GM19324 (cell line): Measurements from ENCODE around the gene MYBPC3.

Source experiments
- ATAC-seq: cut with Tn5 transposase; IDR thresholded peaks from one replicate; pipeline ENCODE4 v1.9.1; 2021; ENCODE audit warnings: mild to moderate bottlenecking, moderate library complexity; ENCODE audit not compliant: unreplicated experiment, low FRiP score

MYBPC3 gene

DNA sequence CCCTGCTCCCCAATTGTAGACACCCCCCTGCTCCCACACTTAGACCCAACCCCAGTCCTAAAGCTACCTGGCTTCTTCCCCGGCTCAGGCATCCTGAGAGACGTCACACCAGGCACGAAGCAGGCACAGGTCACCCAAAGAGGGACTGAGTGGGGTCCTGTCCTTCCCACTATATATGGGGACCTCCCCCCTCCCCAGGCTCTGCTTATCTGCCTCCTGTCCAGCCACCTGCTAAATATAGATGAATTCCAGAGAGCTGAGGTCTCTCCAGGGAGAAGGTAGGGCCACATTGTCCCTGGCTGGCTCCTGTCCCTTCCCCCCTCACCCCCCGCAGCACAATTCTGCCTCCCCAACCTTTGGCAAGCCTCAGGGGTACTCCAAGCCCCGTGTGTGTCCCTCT is at the start of gene MYBPC3:
MYBPC3 (minus strand) TSS at position 147 of the 400 bp plus-strand sequence; CDS start at position 92, 55 bp downstream.
- ATAC-seq, result no peak

DNA sequence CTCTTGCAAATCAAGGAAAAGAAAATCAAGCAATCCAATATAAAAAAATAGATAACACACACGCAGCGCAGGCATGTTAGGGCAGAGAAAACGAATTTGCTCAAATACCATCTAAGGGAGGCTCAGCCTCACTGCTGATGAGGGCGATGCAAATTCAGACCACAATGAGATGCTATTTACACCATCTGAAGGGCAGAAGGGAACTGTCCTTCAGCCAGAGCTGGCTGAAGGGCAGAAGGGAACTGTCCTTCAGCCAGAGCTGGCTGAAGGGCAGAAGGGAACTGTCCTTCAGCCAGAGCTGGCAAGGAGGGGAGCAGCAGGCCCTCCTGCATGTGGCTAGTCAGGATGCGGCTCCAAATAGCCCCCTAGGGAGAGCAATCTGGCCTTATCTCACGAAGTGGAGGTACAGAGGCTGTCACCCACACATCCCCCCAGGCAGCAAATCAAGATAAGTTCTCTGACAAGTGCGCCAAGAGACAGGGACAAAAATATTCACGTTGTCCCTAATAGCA is 48.3 kb upstream of the MYBPC3 start:
- peak; percentile 81 for ATAC-seq

DNA sequence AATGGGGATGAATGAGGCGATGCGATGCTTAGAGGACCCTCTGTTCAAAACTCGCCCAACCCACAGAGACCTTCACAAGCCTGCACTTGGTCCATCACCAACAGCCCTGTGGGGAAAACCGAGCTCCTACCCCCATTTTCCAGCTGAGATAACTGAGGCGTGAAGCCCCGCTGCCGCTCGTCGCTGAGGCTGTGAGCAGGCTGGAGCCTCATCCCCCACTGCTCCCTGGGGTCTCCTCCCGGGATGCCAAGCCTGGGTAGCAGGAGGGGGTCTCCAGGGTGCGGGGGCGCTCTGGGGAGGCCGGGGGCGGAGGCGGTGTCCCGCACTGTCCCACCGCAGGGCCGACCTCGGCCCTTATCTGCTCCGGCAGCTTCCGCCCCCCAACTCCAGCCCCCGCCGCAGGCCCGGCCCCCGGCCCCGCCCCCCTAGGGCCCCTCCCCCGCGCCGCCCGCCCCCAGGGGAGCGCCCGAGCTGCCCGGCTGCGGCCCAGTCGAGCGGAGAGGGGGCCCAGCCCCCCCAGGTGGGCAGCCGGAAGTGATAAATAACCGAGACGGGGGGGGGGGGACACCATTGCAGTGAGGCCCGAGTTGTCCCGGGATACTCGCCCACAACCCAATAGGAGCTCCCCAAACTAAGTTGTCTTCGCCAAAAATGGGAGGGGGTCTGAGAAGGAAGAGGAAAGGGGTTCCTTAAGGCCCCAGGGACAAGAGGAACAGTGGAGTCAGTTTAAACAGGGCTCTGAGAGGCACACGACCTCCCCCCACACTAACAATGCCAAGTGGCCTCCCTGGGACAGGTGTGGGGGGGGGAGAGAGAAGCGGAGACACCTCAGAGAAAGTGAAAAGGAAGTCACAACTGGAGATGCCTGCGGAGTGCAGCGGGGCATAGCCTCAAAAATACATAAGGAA is 47.6 kb upstream of the MYBPC3 start:
- ATAC-seq, result peak; percentile 54

- ATAC-seq, result no peak
These were observed 46.0 kb upstream of the MYBPC3 start for GRCh38 chr11:47398551-47398950.

DNA sequence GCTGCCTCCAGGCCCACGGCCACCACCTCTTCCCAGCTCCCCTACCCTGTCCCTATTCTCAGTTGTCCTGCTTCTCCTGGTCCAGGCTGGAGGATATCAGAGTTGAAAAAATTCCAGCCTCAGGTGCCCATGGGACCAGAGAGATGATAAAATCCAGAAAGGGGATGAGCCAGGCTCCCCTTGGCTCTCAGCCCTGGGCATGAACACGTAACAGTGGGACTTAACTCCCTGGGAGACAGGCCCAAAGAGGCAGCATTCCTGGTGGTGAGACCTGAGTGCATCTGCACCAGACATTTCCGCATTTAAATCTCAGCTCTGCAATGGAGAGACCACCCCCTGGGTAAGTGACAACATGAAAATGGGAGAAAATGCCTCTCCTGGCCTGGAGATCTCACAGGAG is 45.5 kb upstream of the MYBPC3 start:
- no peak for ATAC-seq

GRCh38 chr11:47396049-47396320 is 43.5 kb upstream of the MYBPC3 start:
- ATAC-seq, result no peak

- no peak for ATAC-seq
These were observed 42.9 kb upstream of the MYBPC3 start for GRCh38 chr11:47395223-47396048.

DNA sequence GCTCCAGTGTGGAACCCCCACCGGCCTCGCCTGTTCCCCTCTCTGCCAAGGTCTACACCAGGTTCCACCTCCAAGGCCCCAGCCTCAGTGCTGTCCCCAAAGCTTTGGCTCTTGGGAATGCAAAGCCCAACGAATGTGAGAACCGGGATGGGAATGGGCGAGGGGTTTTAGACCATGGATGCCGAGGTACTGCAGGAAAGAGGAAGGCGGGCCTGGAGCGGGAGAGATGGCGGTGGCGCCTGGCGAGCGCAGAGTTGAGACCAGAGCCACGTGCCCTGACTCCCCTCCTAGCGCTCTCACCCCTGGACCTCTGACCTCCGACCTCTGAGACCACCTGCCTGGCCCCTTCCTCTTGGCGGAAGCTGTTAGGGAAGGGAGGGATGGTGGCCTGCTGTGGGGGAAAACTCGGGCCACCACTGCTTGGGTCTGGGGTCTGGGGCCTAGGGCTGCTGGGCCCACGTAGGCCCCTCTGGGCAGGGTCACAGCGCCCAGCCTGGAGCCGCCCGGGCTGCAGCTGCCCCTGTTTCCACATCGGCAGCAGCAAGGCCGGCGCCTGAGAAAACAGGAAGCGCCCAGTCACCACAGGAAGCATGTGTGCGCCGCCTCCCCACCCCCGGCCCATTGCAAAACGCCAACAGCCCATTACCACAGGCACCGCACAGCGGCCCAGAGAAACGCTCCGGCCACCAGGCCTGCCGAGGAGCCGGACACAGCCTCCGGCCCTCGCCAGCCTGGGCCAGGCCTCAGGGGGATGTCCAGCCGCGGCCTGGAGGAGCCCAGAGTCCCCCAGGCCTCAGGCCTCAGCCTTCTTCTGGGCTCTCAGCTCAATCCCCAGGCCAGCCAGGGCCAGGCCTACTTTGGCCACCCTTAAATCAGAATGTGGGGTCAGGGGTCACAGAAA is 42.1 kb upstream of the MYBPC3 start:
- no peak for ATAC-seq

DNA sequence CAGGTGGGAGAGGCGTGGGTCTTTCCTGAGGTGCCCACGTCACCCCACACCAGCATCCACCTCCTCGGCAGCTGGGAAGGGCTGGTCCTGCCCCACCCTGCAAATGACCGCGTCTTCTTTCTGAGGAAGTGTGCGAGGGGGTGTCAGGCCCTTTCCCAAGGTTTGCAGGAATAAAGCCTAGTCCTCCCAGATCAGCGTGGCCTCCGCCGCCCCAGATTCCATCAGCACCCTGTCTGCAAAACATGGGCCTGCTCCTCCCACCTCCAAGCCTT is 41.5 kb upstream of the MYBPC3 start:
- no peak for ATAC-seq

GRCh38 chr11:47393163-47394049 is 40.9 kb upstream of the MYBPC3 start:
- ATAC-seq, result no peak

GRCh38 chr11:47392546-47393162 is 40.2 kb upstream of the MYBPC3 start:
- no peak for ATAC-seq

GRCh38 chr11:47391711-47392432 is 39.4 kb upstream of the MYBPC3 start:
- ATAC-seq, result no peak

DNA sequence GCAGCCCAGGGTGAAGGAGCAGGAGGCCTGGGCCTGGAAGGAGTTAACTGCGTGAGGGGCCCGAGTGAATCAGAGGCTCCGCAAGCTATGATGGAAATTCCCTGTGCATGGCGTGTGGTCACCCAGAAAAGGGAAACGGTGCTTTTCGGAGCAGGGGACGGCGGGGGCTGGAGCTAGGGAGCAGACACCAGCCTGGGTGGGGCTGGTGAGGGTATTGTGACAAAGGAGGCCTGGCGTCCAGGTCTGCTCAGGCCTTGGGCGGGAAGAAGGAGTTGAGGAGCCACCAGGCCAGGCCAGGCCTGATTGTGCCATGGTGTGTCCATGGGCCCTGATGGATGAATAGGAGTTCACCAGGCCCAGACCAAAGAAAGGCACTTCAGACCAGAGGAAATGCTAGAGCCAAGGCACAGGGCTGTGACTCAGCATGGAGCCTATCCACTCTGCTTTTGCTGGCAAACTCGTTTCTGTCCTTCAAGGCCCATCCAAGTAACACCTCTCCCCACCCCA is 38.6 kb upstream of the MYBPC3 start:
- ATAC-seq, result no peak

GRCh38 chr11:47390422-47390760 is 37.9 kb upstream of the MYBPC3 start:
- no peak for ATAC-seq

GRCh38 chr11:47389577-47390421 is 37.3 kb upstream of the MYBPC3 start:
- ATAC-seq, result no peak

- ATAC-seq, result no peak
These were observed 36.4 kb upstream of the MYBPC3 start for GRCh38 chr11:47388697-47389576.
